GM21576 (cell line): ENCODE data around the gene PTMA.
A peak's percentile ranks its signal among the peaks of the same experiment; 100 is the strongest.
"Not testable (repeated sequence)": the region's sequence is repeated elsewhere in the genome, so short reads cannot be mapped to it uniquely, and the experiment has no call there.

Experiments
- ATAC-seq: cut with Tn5 transposase; IDR thresholded peaks from one replicate; pipeline ENCODE4 v1.9.1; 2021; ENCODE audit warnings: mild to moderate bottlenecking, moderate library complexity; ENCODE audit not compliant: unreplicated experiment

Gene PTMA

GRCh38 chr2:231707927-231708772 is at the start of gene PTMA:
Gene PTMA (plus strand): TSS chr2:231708525. CDS start chr2:231708707, 182 bp downstream.
- peak; percentile 52 for ATAC-seq

GRCh38 chr2:231660073-231660472 is 48.3 kb upstream of the PTMA start:
- ATAC-seq = not testable (repeated sequence)

GRCh38 chr2:231660860-231661259 is 47.5 kb upstream of the PTMA start:
- ATAC-seq = no peak

GRCh38 chr2:231661422-231662027 is 46.8 kb upstream of the PTMA start:
- no peak for ATAC-seq

- peak; percentile 53 for ATAC-seq
Observed at GRCh38 chr2:231662028-231662810, 46.1 kb upstream of the PTMA start.

GRCh38 chr2:231662811-231663457 is 45.4 kb upstream of the PTMA start:
- no peak for ATAC-seq

- ATAC-seq = no peak
Observed at GRCh38 chr2:231663458-231664212, 44.7 kb upstream of the PTMA start.

GRCh38 chr2:231664727-231665126 is 43.6 kb upstream of the PTMA start:
- ATAC-seq = no peak

GRCh38 chr2:231665245-231666170 is 42.8 kb upstream of the PTMA start:
- ATAC-seq = no peak

GRCh38 chr2:231666171-231667095 is 41.9 kb upstream of the PTMA start:
- ATAC-seq = peak; percentile 47

GRCh38 chr2:231667096-231667427 is 41.3 kb upstream of the PTMA start:
- no peak for ATAC-seq

GRCh38 chr2:231667496-231667895 is 40.8 kb upstream of the PTMA start:
- ATAC-seq = no peak

GRCh38 chr2:231668981-231669380 is 39.3 kb upstream of the PTMA start:
- ATAC-seq = no peak

- ATAC-seq = peak; percentile 39
Observed at GRCh38 chr2:231671270-231672050, 36.9 kb upstream of the PTMA start.

GRCh38 chr2:231672617-231673347 is 35.5 kb upstream of the PTMA start:
- ATAC-seq = peak; percentile 41

GRCh38 chr2:231673348-231673770 is 35.0 kb upstream of the PTMA start:
- ATAC-seq = no peak
